Right atrium auricular region (tissue), 2 donors: Measurements from ENCODE around the gene HDAC7. TPM values are rescaled to one million over a fixed set of nuclear protein-coding genes. Genes with fewer than 3 reads are reported as not detected.
"Not testable (repeated sequence)": the region's sequence is repeated elsewhere in the genome, so short reads cannot be mapped to it uniquely, and the experiment has no call there.

ENCODE experiments used
- DNase-seq: peaks from one replicate; pipeline ENCODE4 v3.0.0-alpha.2; 2019; ENCODE audit warnings: low spot score
- H3K27ac ChIP-seq, 2 donors: fragments of 200-600 bp; sonication (generic); 1 replicate in 1 of 2; 2 replicates in 1 of 2; pipeline ENCODE4 v1.5.1; 2016 to 2019
- H3K27me3 ChIP-seq, 2 donors: fragments of 200-600 bp; sonication (generic); one replicate each; pipeline versions ENCODE4 v1.5.1 to v1.6.0; 2017 to 2019
- H3K36me3 ChIP-seq: fragments of 200-600 bp; sonication (generic); one replicate; pipeline ENCODE4 v1.5.1; 2016
- H3K4me1 ChIP-seq, 2 donors: fragments of 200-600 bp; sonication (generic); one replicate each; pipeline versions ENCODE4 v1.5.1 to v1.6.0; 2017 to 2019
- H3K4me3 ChIP-seq, 2 donors: fragments of 200-600 bp; sonication (generic); 1 replicate in 1 of 2; 2 replicates in 1 of 2; pipeline ENCODE4 v1.5.1; 2017 to 2019; ENCODE audit warnings: mild to moderate bottlenecking in 1 of 2, moderate library complexity in 1 of 2
- H3K9me3 ChIP-seq, 2 donors: fragments of 200-600 bp; sonication (generic); one replicate each; pipeline ENCODE4 v1.5.1; 2019
- CTCF ChIP-seq, 2 donors: fragments of 200-600 bp; sonication (generic); IDR thresholded peaks; one replicate each; pipeline ENCODE4 v1.5.1; 2019; ENCODE audit warnings: antibody characterized with exemption in 2 of 2
- total RNA-seq, 2 donors: library from RNA; depleted of rRNA; stranded (reverse); fragments of >200 nt; gene quantifications; one replicate each; pipeline ENCODE4 v1.1.0, GENCODE V29; 2016

HDAC7 gene
- total RNA-seq, 2 donors from 2014 or later: 33.4 to 60.2 TPM

DNA sequence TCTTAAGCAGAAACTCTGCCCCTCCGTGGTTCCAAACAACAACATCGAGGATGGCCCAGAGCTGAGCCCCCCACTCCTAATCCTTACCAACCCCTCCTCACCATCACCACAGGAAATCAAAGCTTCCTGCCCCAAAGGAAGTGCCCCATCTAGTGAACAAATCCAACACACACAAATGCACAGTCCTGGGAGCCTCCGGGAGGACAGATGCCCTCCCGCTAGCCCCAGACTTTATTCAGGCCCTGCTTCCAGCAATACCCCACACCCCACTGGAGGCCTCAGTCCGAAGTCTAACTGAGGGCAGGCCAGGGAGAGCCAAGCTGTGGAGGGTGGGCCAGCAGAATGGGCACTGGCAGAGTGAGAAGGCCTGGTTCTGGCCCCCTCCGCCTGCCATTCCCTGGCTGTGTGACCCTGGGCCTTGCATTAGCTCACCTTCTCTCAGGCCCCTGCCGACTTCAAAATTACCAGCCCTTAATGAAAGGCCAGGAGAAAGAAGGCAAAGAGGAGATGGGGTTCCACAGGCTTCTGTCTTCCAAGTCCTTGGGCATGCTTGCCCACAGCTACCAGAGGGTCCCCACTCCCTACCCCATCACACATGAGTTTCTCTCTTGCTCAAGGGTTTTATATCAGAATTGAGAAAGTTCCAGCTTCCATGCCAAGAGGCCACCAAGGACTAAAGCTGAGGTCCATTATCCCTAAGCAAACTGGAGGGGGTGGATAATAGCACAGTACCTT, 2.3 kb downstream of the HDAC7 start:
- Histone ChIP-seq H3K36me3 (no peaks in the 10 kb centered on the region), H3K27me3 (no peaks in the 10 kb centered on the region), H3K9me3 (no peaks in the 10 kb centered on the region), H3K4me3 (peak overlapping the region; percentile 77 to 96), H3K4me1 (peaks cover 0 to 90% of the 10 kb centered on the region in 2 donors), H3K27ac (peak overlapping the region; percentile 95 to 99)
- DNase-seq: no peak
- TF ChIP-seq CTCF (IDR thresholded peaks at IDR 0.05): peak in 1 of 2 donors; percentile 54

GRCh38 chr12:47816403-47817271, 3.1 kb downstream of the HDAC7 start:
- Histone ChIP-seq H3K9me3 (no peaks in the 10 kb centered on the region), H3K4me1 (peaks cover 0 to 90% of the 10 kb centered on the region in 2 donors), H3K36me3 (no peaks in the 10 kb centered on the region), H3K27ac (peak overlapping the region; percentile 95 to 99), H3K4me3 (peak overlapping the region; percentile 77 to 96), H3K27me3 (no peaks in the 10 kb centered on the region)
- no peak for DNase-seq
- no peak for TF ChIP-seq CTCF (IDR thresholded peaks at IDR 0.05)

GRCh38 chr12:47815447-47815846, 4.3 kb downstream of the HDAC7 start:
- H3K9me3 ChIP-seq, H3K36me3 ChIP-seq, H3K4me3 ChIP-seq, H3K27me3 ChIP-seq, DNase-seq: not testable (repeated sequence)
- peaks cover 0 to 90% of the 10 kb centered on the region in 2 donors for H3K4me1 ChIP-seq
- peak overlapping the region; percentile 95 to 99 for H3K27ac ChIP-seq

GRCh38 chr12:47814539-47815170, 5.0 kb downstream of the HDAC7 start:
- H3K27me3 ChIP-seq: no peaks in the 10 kb centered on the region
- TF ChIP-seq CTCF (IDR thresholded peaks at IDR 0.05): no peak
- no peak overlapping the region for H3K4me3 ChIP-seq
- H3K9me3 ChIP-seq: no peaks in the 10 kb centered on the region
- H3K4me1 ChIP-seq: peaks cover 0 to 95% of the 10 kb centered on the region in 2 donors
- DNase-seq: no peak
- H3K27ac ChIP-seq: peak overlapping the region; percentile 95 to 99
- H3K36me3 ChIP-seq: no peaks in the 10 kb centered on the region

GRCh38 chr12:47813511-47814196, 6.0 kb downstream of the HDAC7 start:
- peak overlapping the region; percentile 24 to 47 for H3K4me3 ChIP-seq
- no peaks in the 10 kb centered on the region for H3K36me3 ChIP-seq
- no peaks in the 10 kb centered on the region for H3K27me3 ChIP-seq
- peaks cover 0 to 100% of the 10 kb centered on the region in 2 donors for H3K4me1 ChIP-seq
- DNase-seq: no peak
- no peaks in the 10 kb centered on the region for H3K9me3 ChIP-seq
- TF ChIP-seq CTCF (IDR thresholded peaks at IDR 0.05): no peak
- peak overlapping the region; percentile 95 to 99 for H3K27ac ChIP-seq
